Ovary (tissue), 3 donors: Measurements from ENCODE around the gene SOX18.

Source experiments
- CTCF ChIP-seq, 3 donors: fragments of 450-650 bp in 2 of 3; fragments of 200-600 bp in 1 of 3; IDR thresholded peaks; one replicate each; pipeline versions ENCODE4 v1.5.1 to v1.8.0; 2016 to 2022; ENCODE audit warnings: antibody characterized with exemption in 3 of 3, mild to moderate bottlenecking in 1 of 3
- EP300 ChIP-seq: sonication (generic); formaldehyde crosslinking; IDR thresholded peaks from one replicate; pipeline ENCODE4 v1.6.1; 2017; ENCODE audit warnings: antibody characterized with exemption
- POLR2A ChIP-seq: fragments of 450-650 bp; IDR thresholded peaks from one replicate; pipeline ENCODE4 v1.6.1; 2017; ENCODE audit warnings: antibody characterized with exemption, mild to moderate bottlenecking, moderate library complexity
- donor health status: DM: no; HTN: no; CAD: no.

GRCh38 chr20:64030371-64031134 is 18.9 kb downstream of the SOX18 start:
- TF ChIP-seq CTCF (IDR thresholded peaks at IDR 0.05) (no peak), POLR2A (no peak), EP300 (no peak)
